NCI-H1417 (cell line): Measurements from ENCODE around the gene SCLY.
"Not testable (repeated sequence)": the region's sequence is repeated elsewhere in the genome, so short reads cannot be mapped to it uniquely, and the experiment has no call there.

Source experiments
- DNase-seq, 3 experiments: peaks; one replicate each; lab custom pipeline; 2025; lab: John Stamatoyannopoulos, UW

Gene SCLY

GRCh38 chr2:238113611-238114010 is 52.8 kb downstream of the SCLY start:
- DNase-seq, result no peak

GRCh38 chr2:238114331-238114841 is 53.6 kb downstream of the SCLY start:
- DNase-seq, result no peak

- DNase-seq, result peak in 1 of 3 experiments; percentile 22
Observed at GRCh38 chr2:238114851-238115660, 54.3 kb downstream of the SCLY start.

- DNase-seq, result not testable (repeated sequence)
Observed at GRCh38 chr2:238115709-238116108, 54.9 kb downstream of the SCLY start.

GRCh38 chr2:238116298-238117198 is 55.7 kb downstream of the SCLY start:
- no peak for DNase-seq

GRCh38 chr2:238117199-238118154 is 56.7 kb downstream of the SCLY start:
- DNase-seq, result no peak

- peak in 1 of 3 experiments; percentile 31 for DNase-seq
Observed at GRCh38 chr2:238119756-238120462, 59.1 kb downstream of the SCLY start.

- peak in 2 of 3 experiments; percentile 21 to 54 for DNase-seq
Observed at GRCh38 chr2:238120463-238121298, 59.9 kb downstream of the SCLY start.

- no peak for DNase-seq
Observed at GRCh38 chr2:238121511-238122286, 60.9 kb downstream of the SCLY start.

- no peak for DNase-seq
Observed at GRCh38 chr2:238122287-238123217, 61.8 kb downstream of the SCLY start.

- DNase-seq, result no peak
Observed at GRCh38 chr2:238123218-238123971, 62.6 kb downstream of the SCLY start.

GRCh38 chr2:238123991-238124470 is 63.2 kb downstream of the SCLY start:
- DNase-seq, result no peak

GRCh38 chr2:238124488-238125126 is 63.8 kb downstream of the SCLY start:
- no peak for DNase-seq

- DNase-seq, result no peak
Observed at GRCh38 chr2:238125127-238125885, 64.5 kb downstream of the SCLY start.

GRCh38 chr2:238126338-238126737 is 65.5 kb downstream of the SCLY start:
- DNase-seq, result no peak

GRCh38 chr2:238126775-238127164 is 66.0 kb downstream of the SCLY start:
- DNase-seq, result no peak
